Head of caudate nucleus (tissue), 42 donors: Measurements from ENCODE around the gene CSF3.
A peak's percentile ranks its signal among the peaks of the same experiment; 100 is the strongest.

ENCODE experiments used
- DNase-seq, 42 donors: peaks; one replicate each; pipeline versions ENCODE4 v3.0.0 to v3.0.0-alpha.2; 2020 to 2021; ENCODE audit warnings: mixed read lengths in 7 of 42
- intact Hi-C: fragments of 100-400 bp; cut with DNase I; formaldehyde crosslinking; loops from one replicate; pipeline ENCODE4 v1.15.0; 2022

The CSF3 gene

GRCh38 chr17:40020146-40020545, 4.9 kb downstream of the CSF3 start:
- DNase-seq: no peak
- intact Hi-C loops: no loop called here

- intact Hi-C loops: no loop called here
- DNase-seq: no peak
Observed at GRCh38 chr17:40021451-40021971, 6.3 kb downstream of the CSF3 start.

- DNase-seq: no peak
- intact Hi-C loops: no loop called here
Observed at GRCh38 chr17:40022497-40022896, 7.3 kb downstream of the CSF3 start.

- intact Hi-C loops: no loop called here
Observed at GRCh38 chr17:40022961-40023541, 7.8 kb downstream of the CSF3 start.

GRCh38 chr17:40023590-40024292, 8.5 kb downstream of the CSF3 start:
- intact Hi-C loops: no loop called here
- DNase-seq: no peak

More at GRCh38 chr17:40022961-40023541, 7.8 kb downstream of the CSF3 start:
- no peak for DNase-seq

- no peak for DNase-seq
- intact Hi-C loops: no loop called here
Observed at GRCh38 chr17:40024901-40025300, 9.7 kb downstream of the CSF3 start.

- intact Hi-C loops: no loop called here
- DNase-seq: no peak
Observed at GRCh38 chr17:40025559-40025958, 10.3 kb downstream of the CSF3 start.

GRCh38 chr17:40025991-40026815, 11.0 kb downstream of the CSF3 start:
- DNase-seq: no peak
- intact Hi-C loops: no loop called here

- peak; percentile 52 to 91 (median 81) for DNase-seq
- intact Hi-C loops: no loop called here
Observed at GRCh38 chr17:40026816-40027613, 11.8 kb downstream of the CSF3 start.

GRCh38 chr17:40027614-40028012, 12.4 kb downstream of the CSF3 start:
- no peak for DNase-seq
- intact Hi-C loops: no loop called here

GRCh38 chr17:40028595-40028994, 13.4 kb downstream of the CSF3 start:
- DNase-seq: no peak
- intact Hi-C loops: no loop called here

GRCh38 chr17:40031706-40032105, 16.5 kb downstream of the CSF3 start:
- intact Hi-C loops: no loop called here
- no peak for DNase-seq

GRCh38 chr17:40032322-40033320, 17.4 kb downstream of the CSF3 start:
- intact Hi-C loops: no loop called here
- no peak for DNase-seq

GRCh38 chr17:40033339-40033738, 18.1 kb downstream of the CSF3 start:
- intact Hi-C loops: no loop called here
- no peak for DNase-seq

- DNase-seq: no peak
- intact Hi-C loops: no loop called here
Observed at GRCh38 chr17:40034426-40035161, 19.4 kb downstream of the CSF3 start.

- intact Hi-C loops: no loop called here
- peak in 39 of 42 donors; percentile 17 to 74 (median 48) for DNase-seq
Observed at GRCh38 chr17:40035162-40035559, 19.9 kb downstream of the CSF3 start.

GRCh38 chr17:40038882-40039513, 23.8 kb downstream of the CSF3 start:
- intact Hi-C loops: no loop called here
- peak in 35 of 42 donors; percentile 18 to 77 (median 38) for DNase-seq
